HG03439 (cell line): ENCODE measurements around the gene TTF2.
A peak's percentile ranks its signal among the peaks of the same experiment; 100 is the strongest.

Experiments
- ATAC-seq: cut with Tn5 transposase; IDR thresholded peaks from one replicate; pipeline ENCODE4 v1.9.1; 2021; ENCODE audit warnings: mild to moderate bottlenecking, moderate library complexity; ENCODE audit not compliant: unreplicated experiment

Gene TTF2

GRCh38 chr1:117059678-117060440 is at the start of gene TTF2:
TSS of gene TTF2 (plus strand) at chr1:117060326. CDS start at chr1:117060347, 21 bp downstream.
- ATAC-seq = peak; percentile 93

GRCh38 chr1:117011334-117011733 is 48.8 kb upstream of the TTF2 start:
- no peak for ATAC-seq

- ATAC-seq = no peak
Measured at GRCh38 chr1:117013309-117013858, 46.7 kb upstream of the TTF2 start.

- no peak for ATAC-seq
Measured at GRCh38 chr1:117014209-117014608, 45.9 kb upstream of the TTF2 start.

- no peak for ATAC-seq
Measured at GRCh38 chr1:117015724-117016123, 44.4 kb upstream of the TTF2 start.

- no peak for ATAC-seq
Measured at GRCh38 chr1:117017062-117017461, 43.1 kb upstream of the TTF2 start.

- no peak for ATAC-seq
Measured at GRCh38 chr1:117017648-117018047, 42.5 kb upstream of the TTF2 start.

GRCh38 chr1:117020526-117021156 is 39.5 kb upstream of the TTF2 start:
- no peak for ATAC-seq

GRCh38 chr1:117022114-117022513 is 38.0 kb upstream of the TTF2 start:
- ATAC-seq = no peak

- no peak for ATAC-seq
Measured at GRCh38 chr1:117025568-117025967, 34.6 kb upstream of the TTF2 start.

- no peak for ATAC-seq
Measured at GRCh38 chr1:117026361-117026760, 33.8 kb upstream of the TTF2 start.

GRCh38 chr1:117029685-117030084 is 30.4 kb upstream of the TTF2 start:
- no peak for ATAC-seq

- no peak for ATAC-seq
Measured at GRCh38 chr1:117030271-117030877, 29.8 kb upstream of the TTF2 start.

GRCh38 chr1:117032266-117032665 is 27.9 kb upstream of the TTF2 start:
- ATAC-seq = no peak

GRCh38 chr1:117032681-117033539 is 27.2 kb upstream of the TTF2 start:
- ATAC-seq = no peak

GRCh38 chr1:117033772-117034171 is 26.4 kb upstream of the TTF2 start:
- ATAC-seq = no peak

GRCh38 chr1:117034791-117035290 is 25.3 kb upstream of the TTF2 start:
- ATAC-seq = no peak

- ATAC-seq = no peak
Measured at GRCh38 chr1:117036018-117036461, 24.1 kb upstream of the TTF2 start.

- no peak for ATAC-seq
Measured at GRCh38 chr1:117037802-117038201, 22.3 kb upstream of the TTF2 start.

- ATAC-seq = no peak
Measured at GRCh38 chr1:117038236-117038635, 21.9 kb upstream of the TTF2 start.

- no peak for ATAC-seq
Measured at GRCh38 chr1:117044217-117044616, 15.9 kb upstream of the TTF2 start.
